Left ventricle myocardium superior (tissue), 1 donor: Measurements from ENCODE around the gene PTPN11. TPM values are rescaled to one million over a fixed set of nuclear protein-coding genes. Genes with fewer than 3 reads are reported as not detected.

Experiments used
- total RNA-seq: library from RNA; stranded (reverse); fragmentation: NEBNext Ultra II Directional; extraction: Animal tissue kit (Norgen Biotek cat#: 25700); gene quantifications from one replicate; pipeline ENCODE4 v1.2.1, GENCODE V29; 2021
- donor health status: DM: no; HTN: yes; CAD: no; lungs with severe emphysema.

The PTPN11 gene
- total RNA-seq, 1 donor from 2014 or later, result 112 TPM

Other genes with a start within 250 kb of the PTPN11 start
- gene HECTD4, start 36.5 kb upstream of the PTPN11 start, total RNA-seq, result 20.2 TPM
- gene RPL6, start 9.3 kb upstream of the PTPN11 start, total RNA-seq, result 606 TPM